ENCODE data around the gene MXI1. TPM values are rescaled to one million over a fixed set of nuclear protein-coding genes. Genes with fewer than 3 reads are reported as not detected.

Gene MXI1
- total RNA-seq, 3 donors from 2014 or later: 75.4 to 137 (median 79.5) TPM

DNA sequence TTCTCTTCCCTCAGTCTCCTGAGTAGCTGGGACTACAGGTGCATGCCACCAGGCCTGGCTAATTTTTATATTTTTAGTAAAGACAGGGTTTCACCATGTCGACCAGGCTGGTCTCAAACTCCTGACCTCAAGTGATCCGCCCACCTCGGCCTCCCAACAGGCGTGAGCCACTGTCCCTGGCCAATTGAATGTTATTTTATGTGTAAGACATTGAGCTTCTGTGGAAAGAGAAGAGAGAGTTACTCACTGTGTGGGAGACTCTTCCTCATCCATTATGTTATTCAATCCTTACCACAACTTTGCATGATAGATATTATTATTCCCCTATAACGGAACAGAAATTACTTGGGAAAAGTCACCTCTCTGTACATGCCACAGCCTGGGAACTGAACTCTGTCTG lies 32.6 kb upstream of the MXI1 start:
- Histone ChIP-seq H3K4me1 (no peaks in the 10 kb centered on the region), H3K27ac (no peak overlapping the region), H3K4me3 (no peak overlapping the region), H3K36me3 (no peaks in the 10 kb centered on the region), H3K9me3 (no peaks in the 10 kb centered on the region), H3K27me3 (no peaks in the 10 kb centered on the region)
- TF ChIP-seq, protein P1, sequence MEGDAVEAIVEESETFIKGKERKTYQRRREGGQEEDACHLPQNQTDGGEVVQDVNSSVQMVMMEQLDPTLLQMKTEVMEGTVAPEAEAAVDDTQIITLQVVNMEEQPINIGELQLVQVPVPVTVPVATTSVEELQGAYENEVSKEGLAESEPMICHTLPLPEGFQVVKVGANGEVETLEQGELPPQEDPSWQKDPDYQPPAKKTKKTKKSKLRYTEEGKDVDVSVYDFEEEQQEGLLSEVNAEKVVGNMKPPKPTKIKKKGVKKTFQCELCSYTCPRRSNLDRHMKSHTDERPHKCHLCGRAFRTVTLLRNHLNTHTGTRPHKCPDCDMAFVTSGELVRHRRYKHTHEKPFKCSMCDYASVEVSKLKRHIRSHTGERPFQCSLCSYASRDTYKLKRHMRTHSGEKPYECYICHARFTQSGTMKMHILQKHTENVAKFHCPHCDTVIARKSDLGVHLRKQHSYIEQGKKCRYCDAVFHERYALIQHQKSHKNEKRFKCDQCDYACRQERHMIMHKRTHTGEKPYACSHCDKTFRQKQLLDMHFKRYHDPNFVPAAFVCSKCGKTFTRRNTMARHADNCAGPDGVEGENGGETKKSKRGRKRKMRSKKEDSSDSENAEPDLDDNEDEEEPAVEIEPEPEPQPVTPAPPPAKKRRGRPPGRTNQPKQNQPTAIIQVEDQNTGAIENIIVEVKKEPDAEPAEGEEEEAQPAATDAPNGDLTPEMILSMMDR (IDR thresholded peaks at IDR 0.05): no peak
- no peak for TF ChIP-seq POLR2AphosphoS5 (IDR thresholded peaks at IDR 0.05)
- TF ChIP-seq POLR2A (IDR thresholded peaks at IDR 0.05): no peak
- no peak for DNase-seq (ENCODE audit: low spot score in 2 of 2)
- intact Hi-C loops (cut with DNase I; ENCODE audit: low total_unique reads): no loop called here

DNA sequence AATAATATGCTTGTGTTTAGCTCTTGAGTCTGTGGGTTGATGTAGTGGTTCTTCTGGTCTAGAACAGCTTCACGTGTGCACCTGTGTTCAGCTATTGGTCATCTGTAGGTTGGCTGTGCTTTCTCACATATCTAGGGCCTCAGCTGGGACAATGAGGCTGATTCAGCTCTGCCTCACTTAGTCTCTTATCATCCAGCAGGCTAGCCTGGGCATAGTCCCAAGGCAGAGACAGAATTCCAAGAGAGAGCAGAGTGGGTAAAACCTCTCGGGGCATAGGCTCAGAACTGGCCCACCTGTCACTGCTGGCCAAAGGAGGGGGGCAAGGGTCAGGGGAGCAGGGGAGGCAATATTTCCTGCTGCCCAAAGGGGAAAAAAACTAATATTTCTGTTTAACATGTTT lies 32.0 kb upstream of the MXI1 start:
- Histone ChIP-seq H3K9me3 (no peaks in the 10 kb centered on the region), H3K36me3 (no peaks in the 10 kb centered on the region), H3K4me3 (no peak overlapping the region), H3K4me1 (no peaks in the 10 kb centered on the region), H3K27me3 (no peaks in the 10 kb centered on the region), H3K27ac (no peak overlapping the region)
- no peak for DNase-seq (ENCODE audit: low spot score in 2 of 2)
- intact Hi-C loops (cut with DNase I; ENCODE audit: low total_unique reads): no loop called here
- no peak for TF ChIP-seq POLR2AphosphoS5 (IDR thresholded peaks at IDR 0.05)
- no peak for TF ChIP-seq POLR2A (IDR thresholded peaks at IDR 0.05)
- TF ChIP-seq, protein P1 (IDR thresholded peaks at IDR 0.05): no peak

DNA sequence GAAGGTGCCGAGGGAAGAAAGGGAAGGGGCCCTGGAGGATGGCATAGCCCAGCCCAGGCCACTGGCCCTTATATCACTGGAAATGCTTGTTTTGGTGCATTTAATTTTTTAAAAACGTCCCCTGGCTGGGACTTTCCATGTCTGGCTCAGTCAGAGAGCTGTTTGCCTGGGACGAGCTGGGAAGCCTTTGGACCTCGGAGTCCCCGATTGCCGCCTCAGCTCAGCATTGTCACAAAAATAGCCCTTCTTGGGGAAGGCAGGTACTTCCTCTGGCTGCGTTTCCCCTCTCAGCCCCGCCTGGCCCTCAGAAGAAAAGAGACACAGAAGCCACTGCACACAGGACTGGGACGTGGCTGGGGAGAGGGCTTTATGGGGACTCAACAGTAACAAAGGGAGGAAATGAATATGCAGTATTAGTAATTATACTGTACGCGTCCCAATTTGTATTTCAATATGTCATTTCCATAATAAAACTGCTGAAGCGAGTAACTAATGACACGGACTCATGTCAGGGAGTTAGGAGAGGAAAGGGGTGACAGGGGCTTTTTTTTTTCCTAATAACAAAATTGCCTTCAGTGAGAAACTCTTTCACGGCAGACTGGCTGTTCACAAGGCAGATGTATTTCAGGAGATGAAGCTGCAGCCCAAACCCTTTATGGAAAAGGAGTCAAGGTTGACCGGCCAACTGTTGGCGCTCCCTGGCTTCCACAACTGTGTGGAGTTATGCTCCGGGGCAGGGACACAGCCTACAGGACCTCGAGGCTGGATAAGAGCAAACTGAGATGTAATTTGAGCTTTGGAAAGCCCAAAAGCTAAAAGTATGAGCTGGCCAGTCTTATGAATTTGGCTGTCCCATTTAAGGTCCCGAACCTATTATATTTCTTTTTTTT lies 31.0 kb upstream of the MXI1 start:
- Histone ChIP-seq H3K27me3 (no peaks in the 10 kb centered on the region), H3K4me3 (no peak overlapping the region), H3K9me3 (no peaks in the 10 kb centered on the region), H3K36me3 (no peaks in the 10 kb centered on the region), H3K27ac (no peak overlapping the region), H3K4me1 (no peaks in the 10 kb centered on the region)
- intact Hi-C loops (cut with DNase I; ENCODE audit: low total_unique reads): no loop called here
- TF ChIP-seq POLR2A (IDR thresholded peaks at IDR 0.05) (no peak), POLR2AphosphoS5 (IDR thresholded peaks at IDR 0.05) (no peak)
- TF ChIP-seq, protein P1 (IDR thresholded peaks at IDR 0.05): no peak
- no peak for DNase-seq (ENCODE audit: low spot score in 2 of 2)

DNA sequence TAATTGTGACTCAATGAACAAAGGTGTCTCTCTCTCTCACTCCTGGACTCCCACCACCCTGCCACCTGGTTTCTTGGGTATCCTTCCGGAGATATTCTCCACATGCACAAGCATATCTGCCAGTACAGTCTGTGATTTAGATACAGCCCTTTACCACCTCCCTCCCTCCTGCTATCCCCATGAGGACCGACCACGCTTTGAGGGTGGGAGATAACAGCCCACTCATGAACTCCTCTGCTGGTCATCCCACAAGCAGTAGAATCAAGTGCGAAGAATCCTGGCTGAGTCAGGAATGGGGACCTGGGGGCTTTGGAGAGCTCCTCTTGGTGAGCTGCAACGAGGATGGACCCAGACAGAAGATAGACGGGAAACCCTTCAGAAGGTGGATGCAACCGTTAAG lies 28.2 kb upstream of the MXI1 start:
- H3K4me3 ChIP-seq: no peak overlapping the region
- H3K9me3 ChIP-seq: no peaks in the 10 kb centered on the region
- no peaks in the 10 kb centered on the region for H3K27me3 ChIP-seq
- H3K27ac ChIP-seq: no peak overlapping the region
- no peak for TF ChIP-seq POLR2AphosphoS5 (IDR thresholded peaks at IDR 0.05)
- TF ChIP-seq, protein P1 (IDR thresholded peaks at IDR 0.05): no peak
- no peak for TF ChIP-seq POLR2A (IDR thresholded peaks at IDR 0.05)
- H3K36me3 ChIP-seq: no peaks in the 10 kb centered on the region
- DNase-seq (ENCODE audit: low spot score in 2 of 2): no peak
- intact Hi-C loops (cut with DNase I; ENCODE audit: low total_unique reads): no loop called here
- no peaks in the 10 kb centered on the region for H3K4me1 ChIP-seq

DNA sequence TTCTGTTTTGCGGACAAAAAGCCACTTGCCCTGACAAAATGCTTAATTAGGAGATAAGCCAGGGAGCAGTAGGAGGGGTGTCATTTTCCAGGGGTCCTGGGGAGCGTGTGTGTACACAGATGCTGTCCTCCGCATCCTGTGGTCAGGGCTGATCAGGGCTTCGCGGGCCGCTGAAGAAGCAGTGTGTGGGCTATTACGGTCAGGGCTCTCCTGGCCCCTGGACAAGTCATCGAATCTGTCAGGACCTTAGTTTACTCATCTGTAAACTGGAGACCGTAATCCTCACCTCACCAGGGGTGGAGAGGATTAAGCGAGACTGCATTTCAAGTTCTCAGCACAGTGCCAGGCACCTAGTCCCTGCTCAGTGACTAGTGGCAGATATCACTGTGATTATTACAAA lies 26.0 kb upstream of the MXI1 start:
- no peak for DNase-seq (ENCODE audit: low spot score in 2 of 2)
- no peaks in the 10 kb centered on the region for H3K9me3 ChIP-seq
- TF ChIP-seq POLR2AphosphoS5 (IDR thresholded peaks at IDR 0.05) (no peak), POLR2A (IDR thresholded peaks at IDR 0.05) (no peak)
- TF ChIP-seq, protein P1 (IDR thresholded peaks at IDR 0.05): no peak
- no peak overlapping the region for H3K4me3 ChIP-seq
- no peaks in the 10 kb centered on the region for H3K27me3 ChIP-seq
- H3K4me1 ChIP-seq: no peaks in the 10 kb centered on the region
- H3K36me3 ChIP-seq: no peaks in the 10 kb centered on the region
- intact Hi-C loops (cut with DNase I; ENCODE audit: low total_unique reads): no loop called here
- no peak overlapping the region for H3K27ac ChIP-seq
